HG03469 (cell line): ENCODE measurements around the gene SLC22A16.
"Not testable (repeated sequence)": the region's sequence is repeated elsewhere in the genome, so short reads cannot be mapped to it uniquely, and the experiment has no call there.

ENCODE experiments used
- ATAC-seq: cut with Tn5 transposase; IDR thresholded peaks from one replicate; pipeline ENCODE4 v1.9.1; 2021; ENCODE audit warnings: mild to moderate bottlenecking, moderate library complexity, moderate number of reproducible peaks; ENCODE audit not compliant: unreplicated experiment

The SLC22A16 gene

GRCh38 chr6:110476046-110476849, at the start of gene SLC22A16:
SLC22A16 (minus strand) TSS chr6:110476613; CDS start chr6:110476574, 39 bp downstream.
- no peak for ATAC-seq

- ATAC-seq: no peak
These were observed 48.6 kb upstream of the SLC22A16 start for GRCh38 chr6:110525001-110525400.

GRCh38 chr6:110524305-110524704, 47.9 kb upstream of the SLC22A16 start:
- no peak for ATAC-seq

GRCh38 chr6:110523451-110524021, 47.1 kb upstream of the SLC22A16 start:
- ATAC-seq: no peak

- ATAC-seq: no peak
These were observed 46.0 kb upstream of the SLC22A16 start for GRCh38 chr6:110522427-110522826.

- ATAC-seq: no peak
These were observed 44.7 kb upstream of the SLC22A16 start for GRCh38 chr6:110520992-110521543.

GRCh38 chr6:110520209-110520965, 44.0 kb upstream of the SLC22A16 start:
- no peak for ATAC-seq

- no peak for ATAC-seq
These were observed 41.3 kb upstream of the SLC22A16 start for GRCh38 chr6:110517601-110518281.

- ATAC-seq: no peak
These were observed 40.6 kb upstream of the SLC22A16 start for GRCh38 chr6:110517034-110517433.

- no peak for ATAC-seq
These were observed 38.4 kb upstream of the SLC22A16 start for GRCh38 chr6:110514818-110515217.

- no peak for ATAC-seq
These were observed 36.6 kb upstream of the SLC22A16 start for GRCh38 chr6:110512991-110513390.

- ATAC-seq: not testable (repeated sequence)
These were observed 36.1 kb upstream of the SLC22A16 start for GRCh38 chr6:110512549-110512948.

GRCh38 chr6:110511401-110511800, 35.0 kb upstream of the SLC22A16 start:
- no peak for ATAC-seq

- ATAC-seq: no peak
These were observed 33.3 kb upstream of the SLC22A16 start for GRCh38 chr6:110509617-110510241.

GRCh38 chr6:110504891-110505290, 28.5 kb upstream of the SLC22A16 start:
- ATAC-seq: not testable (repeated sequence)

- ATAC-seq: no peak
These were observed 19.5 kb upstream of the SLC22A16 start for GRCh38 chr6:110495949-110496348.

- no peak for ATAC-seq
These were observed 16.9 kb upstream of the SLC22A16 start for GRCh38 chr6:110493253-110493800.

GRCh38 chr6:110492584-110492983, 16.2 kb upstream of the SLC22A16 start:
- no peak for ATAC-seq

- no peak for ATAC-seq
These were observed 15.4 kb upstream of the SLC22A16 start for GRCh38 chr6:110491644-110492317.

GRCh38 chr6:110491299-110491643, 14.9 kb upstream of the SLC22A16 start:
- ATAC-seq: no peak
